DND-41 (cell line): ENCODE measurements around the gene KCNMB1.

Experiments
- CTCF ChIP-seq: IDR thresholded peaks from 2 replicates; pipeline ENCODE4 v1.5.1; 2012; ENCODE audit warnings: borderline replicate concordance, low read length, moderate library complexity, mild to moderate bottlenecking; ENCODE audit not compliant: poor library complexity, severe bottlenecking; ENCODE audit errors: extremely low read depth
- EZH2 ChIP-seq: IDR thresholded peaks from 3 replicates; pipeline ENCODE4 v1.6.1; 2012; ENCODE audit warnings: borderline replicate concordance, low read depth, mild to moderate bottlenecking, moderate library complexity, low read length, inconsistent platforms; ENCODE audit not compliant: severe bottlenecking

- TF ChIP-seq EZH2, result no peak
- TF ChIP-seq CTCF, result no peak
Observed at GRCh38 chr5:170397059-170397458, 7.9 kb upstream of the KCNMB1 start.
